NOMO-1 (cell line): ENCODE results near the gene PPDPF.

Experiments
- DNase-seq, 2 experiments: peaks; one replicate each; lab custom pipeline; 2025; ENCODE audit not compliant: unreplicated experiment in 2 of 2; lab: John Stamatoyannopoulos, UW

The PPDPF gene

GRCh38 chr20:63519668-63520503 is 679 bp upstream of the PPDPF start:
- peak; percentile 47 to 71 for DNase-seq

DNA sequence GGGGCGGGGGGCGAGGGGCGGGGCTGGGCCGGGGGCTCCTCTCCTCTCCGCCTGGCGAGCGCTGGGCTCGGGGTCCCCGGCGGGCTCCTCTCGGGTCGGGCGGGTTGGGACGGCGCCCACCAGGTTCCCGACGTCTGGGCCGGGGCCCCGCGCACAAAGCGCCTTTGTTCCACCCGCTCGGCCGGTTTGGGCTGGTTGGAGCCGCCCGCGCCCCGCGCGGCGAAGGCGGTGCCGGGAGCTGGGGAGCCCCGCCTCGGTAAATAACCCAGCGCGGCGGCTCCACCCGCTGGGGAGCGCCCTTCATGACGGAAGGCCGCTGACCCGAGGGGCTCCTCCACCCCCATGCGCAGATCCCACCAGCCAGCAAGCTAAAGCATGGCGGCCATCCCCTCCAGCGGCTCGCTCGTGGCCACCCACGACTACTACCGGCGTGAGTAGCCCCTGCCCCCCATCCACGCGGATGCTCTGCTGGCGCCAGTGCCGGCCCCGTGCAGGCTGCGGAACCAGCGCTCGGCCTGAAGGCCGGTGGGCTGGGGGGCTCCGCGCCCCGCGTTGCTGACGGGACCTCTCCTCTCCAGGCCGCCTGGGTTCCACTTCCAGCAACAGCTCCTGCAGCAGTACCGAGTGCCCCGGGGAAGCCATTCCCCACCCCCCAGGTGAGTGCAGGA is 503 bp downstream of the PPDPF start:
- peak in 1 of 2 experiments; percentile 33 for DNase-seq

DNA sequence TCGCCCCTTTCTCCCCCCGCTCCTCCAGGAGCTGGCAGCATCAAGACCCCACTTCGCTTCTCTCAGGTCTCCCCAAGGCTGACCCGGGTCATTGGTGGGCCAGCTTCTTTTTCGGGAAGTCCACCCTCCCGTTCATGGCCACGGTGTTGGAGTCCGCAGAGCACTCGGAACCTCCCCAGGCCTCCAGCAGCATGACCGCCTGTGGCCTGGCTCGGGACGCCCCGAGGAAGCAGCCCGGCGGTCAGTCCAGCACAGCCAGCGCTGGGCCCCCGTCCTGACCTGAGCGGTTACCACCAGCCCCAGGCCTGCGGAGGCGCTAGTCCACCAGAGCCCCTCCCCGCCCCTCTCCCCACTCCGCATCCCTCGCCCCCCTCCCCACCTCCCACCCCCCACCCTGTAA is 1.0 kb downstream of the PPDPF start:
- no peak for DNase-seq

DNA sequence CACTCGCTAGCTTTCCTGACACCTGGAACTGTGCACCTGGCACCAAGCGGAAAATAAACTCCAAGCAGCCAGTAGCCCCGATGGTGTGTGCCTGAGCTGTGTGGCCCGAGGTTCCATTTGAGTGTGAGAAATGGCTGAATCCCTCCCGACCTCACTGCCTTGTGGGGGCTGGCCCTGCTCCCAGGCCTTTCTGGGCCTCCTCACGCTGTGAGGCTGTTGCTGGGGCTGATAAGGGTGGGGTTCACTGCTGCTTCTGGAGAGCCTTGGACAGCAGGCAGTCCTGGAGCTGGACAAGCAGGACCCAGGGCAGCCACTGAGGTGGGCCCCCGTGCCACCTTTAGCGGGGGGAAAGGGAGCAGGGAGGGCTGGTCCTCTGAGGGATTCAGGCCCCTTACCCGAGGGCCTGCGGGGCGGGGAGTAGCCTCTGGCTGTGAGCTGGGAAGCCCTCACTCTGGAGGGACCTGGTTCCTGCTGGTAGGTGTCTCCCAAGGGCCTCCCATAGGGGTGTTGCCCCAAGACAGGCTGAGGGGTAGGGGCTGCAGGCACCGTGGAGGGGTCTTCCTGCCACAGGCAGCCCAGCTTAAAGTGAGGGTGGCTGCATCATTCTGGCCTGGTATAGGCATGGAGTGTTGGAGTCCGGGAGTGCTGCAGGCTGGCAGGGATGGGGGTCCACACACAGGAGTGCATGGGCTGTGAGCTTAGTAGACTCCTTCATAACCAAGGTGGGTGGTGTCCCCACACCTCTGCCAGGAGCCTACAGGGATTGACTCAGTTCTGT is 1.7 kb downstream of the PPDPF start:
- DNase-seq = no peak

DNA sequence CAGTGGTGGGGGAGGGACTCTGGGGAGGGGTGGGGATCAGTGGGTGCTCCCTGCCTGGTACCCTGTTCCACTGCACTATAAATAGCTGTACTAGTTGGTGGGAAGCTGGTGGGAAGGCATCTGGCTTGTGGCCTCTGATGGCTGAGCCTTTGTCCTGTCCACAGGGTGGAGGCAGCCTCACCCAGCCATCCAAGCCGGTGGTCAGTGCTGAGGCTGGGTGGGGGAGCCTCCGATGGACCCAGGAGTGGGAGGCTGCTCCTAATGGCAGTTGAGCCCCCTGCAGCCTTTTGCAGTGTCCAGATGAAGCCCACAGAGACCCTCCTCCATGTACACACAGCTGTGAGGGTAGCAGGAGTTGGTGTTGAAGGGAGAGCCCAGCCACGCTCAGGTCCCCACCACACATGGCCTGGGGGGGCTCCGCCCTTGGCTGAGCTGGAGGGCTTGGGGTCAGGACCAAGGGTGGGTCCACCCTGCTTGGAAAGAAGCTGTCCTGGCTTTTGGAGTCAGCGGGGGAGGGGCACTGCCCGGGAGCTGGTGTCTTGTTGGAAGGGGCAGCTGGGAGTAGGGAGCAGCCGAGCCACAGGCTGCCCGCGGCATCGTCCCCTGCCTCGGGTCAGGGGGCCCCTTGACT is 2.5 kb downstream of the PPDPF start:
- DNase-seq = no peak

DNA sequence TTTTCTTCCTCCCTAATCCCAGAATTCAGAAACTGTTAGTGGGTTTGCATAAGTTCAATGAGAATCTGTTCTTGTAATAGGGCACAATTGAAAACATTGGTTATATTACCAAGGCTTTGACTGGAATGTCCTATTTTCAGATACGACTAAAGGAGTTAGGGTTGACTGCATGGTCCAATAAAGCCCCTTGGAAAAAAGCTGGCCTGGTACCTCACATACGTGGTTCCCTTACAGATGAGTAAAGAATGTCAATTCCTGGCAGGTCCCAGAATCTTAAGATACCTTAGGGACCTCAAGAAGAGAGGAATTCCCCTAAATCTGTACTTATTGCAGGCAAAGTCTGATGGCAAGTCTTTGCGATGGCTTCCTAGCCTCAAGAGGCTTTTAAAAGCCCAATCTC is 4.6 kb downstream of the PPDPF start:
- no peak for DNase-seq

- peak; percentile 33 to 50 for DNase-seq
Measured at GRCh38 chr20:63525971-63526370, 5.4 kb downstream of the PPDPF start.

DNA sequence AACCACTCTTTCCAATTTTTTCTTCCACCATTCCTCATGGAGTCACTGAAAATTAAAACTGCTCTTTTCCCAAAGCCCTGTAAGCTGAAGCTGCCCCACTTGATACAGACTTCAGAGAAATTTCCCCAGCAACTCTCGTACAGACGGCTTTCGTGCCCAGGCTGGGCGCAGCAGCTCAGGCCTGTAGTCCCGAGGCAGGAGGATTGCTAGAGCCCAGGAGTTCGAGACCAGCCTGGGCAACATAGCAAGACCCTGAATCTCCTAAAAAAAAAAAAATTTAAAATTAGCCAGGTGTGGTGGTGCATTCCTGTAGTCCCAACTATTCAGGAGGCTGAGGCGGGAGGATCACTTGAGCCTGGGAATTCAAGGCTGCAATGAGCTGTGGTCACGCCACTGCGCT is 6.6 kb downstream of the PPDPF start:
- DNase-seq = no peak

DNA sequence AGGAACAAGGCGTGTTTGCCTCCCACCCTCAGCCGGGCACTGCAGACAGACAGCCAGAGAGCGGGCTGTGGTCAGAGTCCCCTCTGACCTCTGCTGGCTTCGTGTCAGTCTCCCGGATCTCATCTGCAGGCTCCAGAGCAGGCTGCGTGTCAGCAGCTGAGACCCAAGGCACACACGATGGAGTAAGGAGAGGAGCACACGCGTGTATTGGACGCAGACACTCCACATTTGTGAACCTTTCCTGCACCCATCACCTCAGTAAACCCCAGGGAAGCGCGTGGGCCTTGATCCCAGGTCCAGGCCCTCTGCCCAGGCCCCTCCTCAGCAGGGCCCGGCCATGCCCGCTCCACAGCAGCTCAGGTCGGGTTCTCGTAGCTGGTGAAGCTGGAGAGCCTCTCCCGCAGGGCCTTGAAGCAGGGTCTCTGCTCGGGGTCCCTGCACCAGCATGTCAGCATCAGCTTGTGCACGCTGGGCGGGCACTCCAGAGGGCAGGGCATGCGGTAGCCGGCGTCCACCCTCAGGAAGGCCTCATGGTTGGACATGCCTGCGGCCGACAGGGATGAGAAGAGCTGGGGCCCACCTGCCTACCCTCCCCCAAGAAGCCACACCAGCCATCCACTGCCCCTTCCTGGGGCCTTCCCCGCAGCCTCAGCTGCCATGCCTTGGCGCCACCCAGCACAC is 8.8 kb downstream of the PPDPF start:
- no peak for DNase-seq

- DNase-seq = no peak
Measured at GRCh38 chr20:63529861-63530787, 9.6 kb downstream of the PPDPF start.

GRCh38 chr20:63530788-63531160 is 10.2 kb downstream of the PPDPF start:
- DNase-seq = no peak

- DNase-seq = no peak
Measured at GRCh38 chr20:63531686-63532448, 11.3 kb downstream of the PPDPF start.

DNA sequence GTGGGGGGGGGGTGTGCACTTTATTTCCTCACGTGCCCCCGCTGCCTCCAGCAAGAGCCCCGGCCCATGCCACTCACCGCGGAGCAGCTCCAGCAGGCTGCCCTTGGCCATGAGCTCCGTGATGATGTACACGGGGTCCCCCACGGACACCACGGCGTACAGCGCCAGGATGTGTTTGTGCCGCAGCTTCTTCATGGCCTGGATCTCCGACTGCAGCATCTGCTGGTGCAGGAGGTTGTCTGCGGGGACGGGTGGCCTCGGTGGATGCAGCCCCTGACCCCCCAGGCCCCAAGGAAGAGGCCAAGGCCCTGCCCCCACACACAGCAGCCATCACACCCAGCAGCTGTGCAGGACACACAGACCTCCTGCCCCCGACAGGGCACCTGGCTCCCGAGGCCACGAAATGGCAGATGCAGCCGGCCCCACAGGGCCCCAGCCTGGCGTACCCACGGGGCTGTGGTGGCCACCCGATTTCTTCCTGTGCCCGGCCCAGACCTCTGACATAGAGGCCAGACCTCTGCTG is 11.9 kb downstream of the PPDPF start:
- DNase-seq = no peak

- no peak for DNase-seq
Measured at GRCh38 chr20:63533388-63533787, 12.8 kb downstream of the PPDPF start.

DNA sequence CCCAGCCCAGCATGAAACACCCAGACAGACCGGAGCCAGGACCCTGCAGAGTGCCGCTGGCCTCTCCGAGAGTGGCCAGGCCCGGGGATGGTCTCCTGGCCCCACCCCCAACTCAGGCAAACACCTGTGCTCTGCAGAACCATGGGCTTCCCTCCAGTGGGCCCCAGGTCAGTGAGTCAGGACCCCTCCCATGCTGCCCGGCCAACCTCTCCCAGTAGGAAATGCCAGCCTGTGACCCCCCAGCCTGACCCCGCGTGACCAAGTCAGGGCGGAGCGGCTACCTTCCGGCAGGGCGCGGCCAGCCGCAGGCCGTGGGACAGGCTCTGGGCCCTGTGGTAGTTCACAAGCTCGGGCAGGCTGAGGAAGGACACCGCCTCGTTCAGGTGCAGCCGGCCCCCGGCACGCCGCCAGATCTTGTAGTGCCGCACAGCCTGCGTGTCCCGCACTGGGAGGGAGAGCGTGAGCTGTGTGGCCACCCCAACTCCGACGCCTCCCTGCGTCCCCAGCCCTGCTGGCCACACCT is 13.4 kb downstream of the PPDPF start:
- DNase-seq = no peak

GRCh38 chr20:63534427-63534830 is 13.9 kb downstream of the PPDPF start:
- no peak for DNase-seq

- no peak for DNase-seq
Measured at GRCh38 chr20:63534831-63535651, 14.5 kb downstream of the PPDPF start.
